Measurements from ENCODE around the gene ZNF57.

The ZNF57 gene

GRCh38 chr19:2950286-2951124 lies 49.8 kb downstream of the ZNF57 start:
- in situ Hi-C loops (cut with MboI; ENCODE audit: low sequenced_read_pairs), result loop anchor here (10.0 to 25.0 kb wide), 2 partner anchors 164 to 537 kb away; partner anchors contain the start of genes SMIM24 and SMIM44

GRCh38 chr19:2952953-2953481 lies 52.3 kb downstream of the ZNF57 start:
- in situ Hi-C loops (cut with MboI; ENCODE audit: low sequenced_read_pairs), result loop anchor here (10.0 to 25.0 kb wide), 2 partner anchors 162 to 534 kb away; partner anchors contain the start of genes SMIM24 and SMIM44

GRCh38 chr19:2957160-2957559 lies 56.4 kb downstream of the ZNF57 start:
- in situ Hi-C loops (cut with MboI; ENCODE audit: low sequenced_read_pairs), result loop anchor here (10.0 to 25.0 kb wide), 2 partner anchors 158 to 530 kb away; partner anchors contain the start of genes SMIM24 and SMIM44

- in situ Hi-C loops (cut with MboI; ENCODE audit: low sequenced_read_pairs), result loop anchor here (25.0 kb wide), 1 partner anchor 527 kb away; the partner anchor contains the start of genes SMIM24 and SMIM44
These were observed 59.4 kb downstream of the ZNF57 start for GRCh38 chr19:2960120-2960519.

- in situ Hi-C loops (cut with MboI; ENCODE audit: low sequenced_read_pairs), result loop anchor here (25.0 kb wide), 1 partner anchor 525 kb away; the partner anchor contains the start of genes SMIM24 and SMIM44
These were observed 61.4 kb downstream of the ZNF57 start for GRCh38 chr19:2962018-2962670.

GRCh38 chr19:2963122-2963521 lies 62.4 kb downstream of the ZNF57 start:
- in situ Hi-C loops (cut with MboI; ENCODE audit: low sequenced_read_pairs), result loop anchor here (25.0 kb wide), 1 partner anchor 524 kb away; the partner anchor contains the start of genes SMIM24 and SMIM44

- in situ Hi-C loops (cut with MboI; ENCODE audit: low sequenced_read_pairs), result loop anchor here (25.0 kb wide), 1 partner anchor 524 kb away; the partner anchor contains the start of genes SMIM24 and SMIM44
These were observed 62.9 kb downstream of the ZNF57 start for GRCh38 chr19:2963631-2964030.

GRCh38 chr19:2964874-2965273 lies 64.1 kb downstream of the ZNF57 start:
- in situ Hi-C loops (cut with MboI; ENCODE audit: low sequenced_read_pairs), result loop anchor here (25.0 kb wide), 1 partner anchor 522 kb away; the partner anchor contains the start of genes SMIM24 and SMIM44

GRCh38 chr19:2967972-2968371 lies 67.2 kb downstream of the ZNF57 start:
- in situ Hi-C loops (cut with MboI; ENCODE audit: low sequenced_read_pairs), result loop anchor here (25.0 kb wide), 1 partner anchor 519 kb away; the partner anchor contains the start of genes SMIM24 and SMIM44
